ENCODE data around the gene KRT12.

Gene KRT12

GRCh38 chr17:40866838-40867237, at the start of gene KRT12:
Gene KRT12, minus strand, starts transcription at chr17:40867223. Its CDS starts 37 bp downstream, at chr17:40867186.
- intact Hi-C loops (cut with DNase I): no loop called here
- DNase-seq: no peak

- intact Hi-C loops (cut with DNase I): no loop called here
- DNase-seq: no peak
These were observed 49.3 kb upstream of the KRT12 start for GRCh38 chr17:40916366-40916765.

- intact Hi-C loops (cut with DNase I): no loop called here
These were observed 48.8 kb upstream of the KRT12 start for GRCh38 chr17:40915721-40916256.

GRCh38 chr17:40915199-40915661, 48.2 kb upstream of the KRT12 start:
- DNase-seq: no peak
- intact Hi-C loops (cut with DNase I): no loop called here

More at GRCh38 chr17:40915721-40916256, 48.8 kb upstream of the KRT12 start:
- no peak for DNase-seq

GRCh38 chr17:40914075-40914855, 47.2 kb upstream of the KRT12 start:
- DNase-seq: no peak
- intact Hi-C loops (cut with DNase I): no loop called here

GRCh38 chr17:40912486-40913210, 45.6 kb upstream of the KRT12 start:
- no peak for DNase-seq
- intact Hi-C loops (cut with DNase I): no loop called here

- DNase-seq: no peak
These were observed 43.4 kb upstream of the KRT12 start for GRCh38 chr17:40910441-40910841.

GRCh38 chr17:40909755-40910154, 42.7 kb upstream of the KRT12 start:
- no peak for DNase-seq
- intact Hi-C loops (cut with DNase I): loop anchor here (1.0 to 2.0 kb wide), 4 partner anchors 413 to 757 kb away; no protein-coding TSS in a partner anchor

More at GRCh38 chr17:40910441-40910841, 43.4 kb upstream of the KRT12 start:
- intact Hi-C loops (cut with DNase I): no loop called here

- DNase-seq: peak; percentile 41 to 96 (median 75)
- intact Hi-C loops (cut with DNase I): loop anchor here (1.0 to 2.0 kb wide), 4 partner anchors 413 to 757 kb away; no protein-coding TSS in a partner anchor
These were observed 42.3 kb upstream of the KRT12 start for GRCh38 chr17:40909351-40909750.

- intact Hi-C loops (cut with DNase I): no loop called here
- DNase-seq: no peak
These were observed 39.6 kb upstream of the KRT12 start for GRCh38 chr17:40906613-40907012.

GRCh38 chr17:40905370-40905769, 38.3 kb upstream of the KRT12 start:
- intact Hi-C loops (cut with DNase I): no loop called here
- peak in 3 of 10 donors; percentile 20 to 87 (median 77) for DNase-seq

- intact Hi-C loops (cut with DNase I): no loop called here
These were observed 36.3 kb upstream of the KRT12 start for GRCh38 chr17:40903129-40903847.

GRCh38 chr17:40902498-40902897, 35.5 kb upstream of the KRT12 start:
- no peak for DNase-seq
- intact Hi-C loops (cut with DNase I): no loop called here

More at GRCh38 chr17:40903129-40903847, 36.3 kb upstream of the KRT12 start:
- DNase-seq: no peak

- no peak for DNase-seq
- intact Hi-C loops (cut with DNase I): no loop called here
These were observed 35.0 kb upstream of the KRT12 start for GRCh38 chr17:40901981-40902474.

- no peak for DNase-seq
- intact Hi-C loops (cut with DNase I): no loop called here
These were observed 33.9 kb upstream of the KRT12 start for GRCh38 chr17:40900809-40901356.

- DNase-seq: no peak
- intact Hi-C loops (cut with DNase I): no loop called here
These were observed 30.0 kb upstream of the KRT12 start for GRCh38 chr17:40896916-40897455.

- DNase-seq: no peak
- intact Hi-C loops (cut with DNase I): no loop called here
These were observed 28.2 kb upstream of the KRT12 start for GRCh38 chr17:40895106-40895730.

- intact Hi-C loops (cut with DNase I): no loop called here
- DNase-seq: no peak
These were observed 21.2 kb upstream of the KRT12 start for GRCh38 chr17:40888196-40888720.

- intact Hi-C loops (cut with DNase I): no loop called here
- no peak for DNase-seq
These were observed 19.1 kb upstream of the KRT12 start for GRCh38 chr17:40886090-40886489.

Measured in posterior cingulate gyrus (tissue), 11 donors.